ENCODE data around the gene RNF208.

Gene RNF208

DNA sequence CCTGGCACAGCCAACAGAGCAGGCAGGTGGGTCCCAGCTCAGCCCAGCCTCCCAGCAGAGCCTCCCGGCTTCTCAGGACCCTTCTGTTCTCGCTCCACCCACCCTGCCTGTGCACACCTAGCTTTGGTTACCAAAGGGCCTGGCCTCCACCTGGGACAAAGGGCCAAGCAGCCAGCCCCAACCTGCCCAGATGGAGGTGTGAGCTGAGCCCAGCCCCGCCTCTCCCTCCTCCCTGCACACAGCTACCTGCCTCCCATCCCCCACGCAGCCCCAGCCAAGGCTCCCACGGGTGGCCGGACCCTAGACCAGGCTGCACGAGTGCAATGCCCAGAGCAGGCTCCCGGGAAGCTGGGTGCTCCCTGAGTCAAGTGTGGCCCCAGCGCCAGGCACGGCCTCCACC is 27.1 kb downstream of the RNF208 start:
- H3K9me3 ChIP-seq, result no peaks in the 10 kb centered on the region
- no peaks in the 10 kb centered on the region for H3K27me3 ChIP-seq
- TF ChIP-seq, protein P1, sequence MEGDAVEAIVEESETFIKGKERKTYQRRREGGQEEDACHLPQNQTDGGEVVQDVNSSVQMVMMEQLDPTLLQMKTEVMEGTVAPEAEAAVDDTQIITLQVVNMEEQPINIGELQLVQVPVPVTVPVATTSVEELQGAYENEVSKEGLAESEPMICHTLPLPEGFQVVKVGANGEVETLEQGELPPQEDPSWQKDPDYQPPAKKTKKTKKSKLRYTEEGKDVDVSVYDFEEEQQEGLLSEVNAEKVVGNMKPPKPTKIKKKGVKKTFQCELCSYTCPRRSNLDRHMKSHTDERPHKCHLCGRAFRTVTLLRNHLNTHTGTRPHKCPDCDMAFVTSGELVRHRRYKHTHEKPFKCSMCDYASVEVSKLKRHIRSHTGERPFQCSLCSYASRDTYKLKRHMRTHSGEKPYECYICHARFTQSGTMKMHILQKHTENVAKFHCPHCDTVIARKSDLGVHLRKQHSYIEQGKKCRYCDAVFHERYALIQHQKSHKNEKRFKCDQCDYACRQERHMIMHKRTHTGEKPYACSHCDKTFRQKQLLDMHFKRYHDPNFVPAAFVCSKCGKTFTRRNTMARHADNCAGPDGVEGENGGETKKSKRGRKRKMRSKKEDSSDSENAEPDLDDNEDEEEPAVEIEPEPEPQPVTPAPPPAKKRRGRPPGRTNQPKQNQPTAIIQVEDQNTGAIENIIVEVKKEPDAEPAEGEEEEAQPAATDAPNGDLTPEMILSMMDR (IDR thresholded peaks at IDR 0.05; ENCODE audit: low read depth, low read length), result no peak
- peaks cover 4% of the 10 kb centered on the region; the same call in 1 of the 2 replicates for H3K36me3 ChIP-seq
- no peak overlapping the region for H3K4me3 ChIP-seq (ENCODE audit: low read depth, low read length)
- DNase-seq, result no peak
- H3K4me1 ChIP-seq, result peaks cover 6% of the 10 kb centered on the region

DNA sequence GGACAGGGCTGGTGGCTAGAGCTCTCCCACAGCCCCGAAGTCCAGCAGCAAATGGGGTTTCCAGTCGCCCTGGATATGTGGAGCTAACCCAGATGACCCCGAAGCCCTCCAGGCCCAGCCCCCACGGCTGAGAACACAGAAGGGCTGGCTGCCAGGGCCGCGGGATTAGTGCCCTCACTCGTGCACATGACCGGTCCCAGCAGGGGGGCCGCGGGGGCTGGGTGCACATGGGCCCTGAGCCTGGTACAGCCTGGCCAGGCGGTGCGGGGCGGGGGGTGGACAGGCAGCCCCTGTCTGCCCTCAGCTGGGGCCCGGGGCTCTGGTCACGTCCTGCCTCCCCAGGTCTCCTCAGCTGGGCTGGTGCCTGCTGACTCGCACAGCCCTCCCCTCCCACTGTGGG is 27.7 kb downstream of the RNF208 start:
- no peak for DNase-seq
- H3K36me3 ChIP-seq, result peaks cover 4% of the 10 kb centered on the region; the same call in 1 of the 2 replicates
- H3K4me3 ChIP-seq (ENCODE audit: low read depth, low read length), result no peak overlapping the region
- TF ChIP-seq, protein P1 (IDR thresholded peaks at IDR 0.05; ENCODE audit: low read depth, low read length), result no peak
- no peaks in the 10 kb centered on the region for H3K27me3 ChIP-seq
- no peaks in the 10 kb centered on the region for H3K9me3 ChIP-seq
- peaks cover 5% of the 10 kb centered on the region for H3K4me1 ChIP-seq

DNA sequence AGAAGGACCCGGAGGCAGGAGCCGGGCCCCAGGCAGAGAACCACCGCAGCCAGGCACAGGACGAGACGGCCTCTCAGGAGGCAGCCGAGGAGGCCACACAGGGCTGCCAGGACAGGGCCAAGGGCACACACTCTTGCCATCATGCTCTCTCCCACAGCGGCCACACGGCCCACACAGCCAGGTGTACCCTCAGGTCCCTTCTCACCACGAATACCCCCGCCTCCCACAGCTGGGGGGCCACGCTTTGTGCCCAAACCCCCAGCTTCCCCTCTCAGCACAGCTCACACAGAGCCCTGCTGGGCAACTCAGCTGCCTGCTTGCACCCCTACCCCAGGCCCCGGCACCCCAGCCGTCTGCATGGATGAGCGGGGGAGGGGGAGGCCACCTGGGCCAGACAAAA is 28.3 kb downstream of the RNF208 start:
- TF ChIP-seq, protein P1 (IDR thresholded peaks at IDR 0.05; ENCODE audit: low read depth, low read length), result no peak
- H3K36me3 ChIP-seq, result peaks cover 4% of the 10 kb centered on the region; the same call in 1 of the 2 replicates
- H3K9me3 ChIP-seq, result no peaks in the 10 kb centered on the region
- H3K4me3 ChIP-seq (ENCODE audit: low read depth, low read length), result no peak overlapping the region
- H3K4me1 ChIP-seq, result peaks cover 4% of the 10 kb centered on the region
- H3K27me3 ChIP-seq, result no peaks in the 10 kb centered on the region
- no peak for DNase-seq

DNA sequence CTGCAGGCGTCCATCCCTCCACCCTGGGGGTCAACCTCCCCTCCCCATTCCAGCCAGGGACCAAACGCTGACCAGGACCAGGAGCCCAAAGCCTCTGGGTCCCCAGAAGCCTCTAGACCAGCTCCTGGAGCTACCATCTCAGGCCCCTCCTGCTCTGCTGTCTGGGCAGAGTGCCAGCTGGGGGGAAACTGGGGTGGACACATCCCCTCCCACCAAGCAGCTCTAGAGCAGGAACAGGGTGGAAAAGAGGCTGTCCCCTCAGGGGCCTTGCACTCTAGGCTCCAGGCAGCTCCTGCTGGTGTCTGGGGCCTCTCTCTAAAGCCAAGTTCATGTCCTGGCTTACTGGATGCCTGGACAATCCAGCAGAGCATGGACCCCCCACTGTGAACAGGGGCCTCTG is 29.2 kb downstream of the RNF208 start:
- H3K27me3 ChIP-seq, result no peaks in the 10 kb centered on the region
- no peak for DNase-seq
- TF ChIP-seq, protein P1 (IDR thresholded peaks at IDR 0.05; ENCODE audit: low read depth, low read length), result no peak
- no peaks in the 10 kb centered on the region for H3K9me3 ChIP-seq
- peaks cover 4% of the 10 kb centered on the region; the same call in 1 of the 2 replicates for H3K36me3 ChIP-seq
- H3K4me1 ChIP-seq, result peaks cover 4% of the 10 kb centered on the region
- H3K4me3 ChIP-seq (ENCODE audit: low read depth, low read length), result no peak overlapping the region

DNA sequence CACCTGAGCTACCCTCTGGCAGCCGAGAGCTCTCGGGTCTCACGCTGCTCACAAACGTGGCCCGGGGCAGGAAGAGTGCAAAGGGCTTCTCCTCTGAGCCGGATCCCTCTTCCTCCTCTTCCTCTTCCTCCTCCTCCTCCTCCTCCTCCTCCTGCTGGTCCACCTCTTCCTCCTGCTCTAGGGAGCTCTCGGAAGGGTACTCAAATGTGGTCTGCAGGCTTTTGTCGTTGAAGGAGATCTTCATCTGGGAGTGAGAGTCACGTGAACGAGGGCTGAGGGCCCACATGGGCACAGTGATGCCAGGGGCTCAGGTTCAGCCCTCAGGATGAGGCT is 29.6 kb downstream of the RNF208 start:
- Histone ChIP-seq H3K9me3 (no peaks in the 10 kb centered on the region), H3K4me1 (peaks cover 4% of the 10 kb centered on the region), H3K27me3 (no peaks in the 10 kb centered on the region), H3K36me3 (peaks cover 4% of the 10 kb centered on the region; the same call in 1 of the 2 replicates), H3K4me3 (ENCODE audit: low read depth, low read length) (no peak overlapping the region)
- no peak for DNase-seq
- TF ChIP-seq, protein P1 (IDR thresholded peaks at IDR 0.05; ENCODE audit: low read depth, low read length), result no peak

DNA sequence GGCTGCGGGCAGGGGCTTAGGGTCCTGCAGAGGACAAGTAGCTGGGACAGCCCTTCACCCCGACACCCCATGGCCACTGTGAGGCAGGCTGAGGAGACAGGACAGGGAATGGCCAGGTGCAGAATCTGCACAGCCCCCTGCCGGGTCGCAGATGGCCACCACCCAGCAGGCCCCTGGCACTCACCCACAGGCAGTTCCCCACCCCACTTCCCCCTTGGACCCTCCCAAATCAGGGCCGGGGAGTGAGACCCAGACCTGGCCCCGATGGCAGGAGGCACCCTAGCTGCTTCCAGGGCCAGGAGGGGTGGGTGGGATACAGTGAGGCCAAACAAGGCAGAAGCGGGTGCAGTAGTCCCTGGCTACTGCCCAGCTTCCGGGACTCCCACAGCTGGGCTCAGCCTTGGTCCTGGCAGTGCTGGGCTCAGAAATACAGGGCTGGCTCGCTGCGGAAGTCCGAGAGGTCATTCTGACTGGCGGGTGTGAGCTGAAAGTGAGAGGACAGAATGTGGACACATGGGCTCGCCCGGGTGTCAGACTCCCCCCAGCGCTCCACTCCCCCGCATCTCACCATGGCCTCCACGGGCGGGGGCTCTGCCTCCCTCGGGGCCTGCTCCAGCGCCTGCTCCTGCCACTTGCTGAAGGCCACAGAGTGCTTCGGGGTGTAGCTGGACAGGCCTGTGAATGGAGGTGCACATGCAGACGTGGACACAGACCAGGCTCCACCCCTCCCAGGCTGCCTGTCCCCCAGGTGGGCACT is 30.2 kb downstream of the RNF208 start:
- no peaks in the 10 kb centered on the region for H3K9me3 ChIP-seq
- H3K4me1 ChIP-seq, result peaks cover 4% of the 10 kb centered on the region
- H3K27me3 ChIP-seq, result no peaks in the 10 kb centered on the region
- H3K36me3 ChIP-seq, result peaks cover 4% of the 10 kb centered on the region; the same call in 1 of the 2 replicates
- H3K4me3 ChIP-seq (ENCODE audit: low read depth, low read length), result no peak overlapping the region
- TF ChIP-seq, protein P1 (IDR thresholded peaks at IDR 0.05; ENCODE audit: low read depth, low read length), result no peak
- DNase-seq, result no peak

Measured in BE2C (cell line).